ENCODE measurements around the gene LAMA3.

Gene LAMA3

GRCh38 chr18:23826850-23827620 lies 137.8 kb downstream of the LAMA3 start:
- peak in 1 of 2 donors; percentile 48 for DNase-seq (ENCODE audit: low read depth in 2 of 2)
- TF ChIP-seq CTCF (IDR thresholded peaks at IDR 0.05; ENCODE audit: low read depth, low read length), result no peak
- no peak overlapping the region for H3K4me3 ChIP-seq (replicated peaks in 1 of 2; ENCODE audit: low read depth in 2 of 2, low read length in 2 of 2)

GRCh38 chr18:23827681-23828080 lies 138.4 kb downstream of the LAMA3 start:
- no peak overlapping the region for H3K4me3 ChIP-seq (replicated peaks in 1 of 2; ENCODE audit: low read depth in 2 of 2, low read length in 2 of 2)
- TF ChIP-seq CTCF (IDR thresholded peaks at IDR 0.05; ENCODE audit: low read depth, low read length), result no peak
- DNase-seq (ENCODE audit: low read depth in 2 of 2), result no peak

GRCh38 chr18:23828426-23828825 lies 139.2 kb downstream of the LAMA3 start:
- peak; percentile 87 to 89 for DNase-seq (ENCODE audit: low read depth in 2 of 2)
- no peak for TF ChIP-seq CTCF (IDR thresholded peaks at IDR 0.05; ENCODE audit: low read depth, low read length)
- no peak overlapping the region for H3K4me3 ChIP-seq (replicated peaks in 1 of 2; ENCODE audit: low read depth in 2 of 2, low read length in 2 of 2)

GRCh38 chr18:23832911-23833310 lies 143.7 kb downstream of the LAMA3 start:
- no peak for TF ChIP-seq CTCF (IDR thresholded peaks at IDR 0.05; ENCODE audit: low read depth, low read length)
- no peak for DNase-seq (ENCODE audit: low read depth in 2 of 2)
- no peak overlapping the region for H3K4me3 ChIP-seq (replicated peaks in 1 of 2; ENCODE audit: low read depth in 2 of 2, low read length in 2 of 2)

DNA sequence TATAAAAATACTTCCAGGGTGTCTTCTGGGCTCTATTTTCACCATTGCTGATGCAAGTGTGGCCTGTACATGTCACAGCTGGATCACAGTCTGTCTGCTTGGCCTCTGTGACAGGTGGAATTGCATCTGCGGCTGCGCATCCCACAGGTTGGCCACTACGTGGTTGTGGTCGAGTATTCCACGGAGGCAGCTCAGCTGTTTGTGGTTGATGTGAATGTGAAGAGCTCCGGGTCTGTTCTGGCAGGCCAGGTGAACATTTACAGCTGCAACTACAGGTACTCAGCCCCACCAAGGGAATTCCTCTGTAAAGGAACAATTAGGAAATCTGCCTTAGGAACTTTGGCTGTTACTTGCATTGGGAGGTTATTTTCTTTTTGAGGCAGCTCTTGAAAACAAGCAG lies 144.5 kb downstream of the LAMA3 start:
- no peak overlapping the region for H3K4me3 ChIP-seq (replicated peaks in 1 of 2; ENCODE audit: low read depth in 2 of 2, low read length in 2 of 2)
- no peak for DNase-seq (ENCODE audit: low read depth in 2 of 2)
- TF ChIP-seq CTCF (IDR thresholded peaks at IDR 0.05; ENCODE audit: low read depth, low read length), result no peak

GRCh38 chr18:23835091-23835490 lies 145.8 kb downstream of the LAMA3 start:
- DNase-seq (ENCODE audit: low read depth in 2 of 2), result peak; percentile 35 to 37
- H3K4me3 ChIP-seq (replicated peaks in 1 of 2; ENCODE audit: low read depth in 2 of 2, low read length in 2 of 2), result no peak overlapping the region
- TF ChIP-seq CTCF (IDR thresholded peaks at IDR 0.05; ENCODE audit: low read depth, low read length), result no peak

DNA sequence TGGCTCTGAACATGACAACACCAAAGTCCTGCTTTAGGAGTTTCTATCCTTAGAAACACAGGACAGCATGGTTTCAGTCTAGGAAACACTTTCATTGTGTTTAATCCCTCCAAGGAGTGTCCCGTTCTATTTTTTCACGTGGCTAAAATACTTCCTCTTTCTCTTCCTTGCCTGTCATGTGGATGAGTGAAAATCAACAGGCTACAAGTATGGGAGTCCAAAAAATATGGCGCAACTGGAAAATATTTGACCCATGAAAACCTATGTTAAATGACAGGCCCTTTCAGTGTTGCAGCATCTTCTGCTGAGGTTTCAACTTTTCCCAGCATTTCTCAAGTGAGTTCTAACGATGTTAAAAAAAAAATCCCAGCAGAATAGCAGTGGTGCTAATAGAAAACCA lies 146.3 kb downstream of the LAMA3 start:
- TF ChIP-seq CTCF (IDR thresholded peaks at IDR 0.05; ENCODE audit: low read depth, low read length), result no peak
- H3K4me3 ChIP-seq (replicated peaks in 1 of 2; ENCODE audit: low read depth in 2 of 2, low read length in 2 of 2), result no peak overlapping the region
- peak; percentile 46 to 86 for DNase-seq (ENCODE audit: low read depth in 2 of 2)
